Spleen (tissue), 11 donors: Measurements from ENCODE around the gene ATAD1. TPM values are rescaled to one million over a fixed set of nuclear protein-coding genes. Genes with fewer than 3 reads are reported as not detected.
A peak's percentile ranks its signal among the peaks of the same experiment; 100 is the strongest.

ENCODE experiments used
- DNase-seq: peaks from one replicate; pipeline ENCODE4 v3.0.0-alpha.2; 2020
- H3K27ac ChIP-seq, 8 donors: fragments of 200-600 bp; sonication (generic) in 7 of 8; 1 replicate in 4 of 8; 2 replicates in 4 of 8; pipeline versions ENCODE4 v1.5.0 to v1.8.0; 2016 to 2021; ENCODE audit warnings: inconsistent platforms in 4 of 8, mild to moderate bottlenecking in 4 of 8, moderate library complexity in 1 of 8
- H3K27me3 ChIP-seq, 7 donors: fragments of 200-600 bp; sonication (generic) in 6 of 7; replicated peaks in 1 of 7; 1 replicate in 4 of 7; 2 replicates in 3 of 7; pipeline versions ENCODE4 v1.5.0 to v1.8.0; 2016 to 2021; ENCODE audit warnings: inconsistent platforms in 3 of 7, mild to moderate bottlenecking in 1 of 7
- H3K36me3 ChIP-seq, 6 donors: fragments of 200-600 bp; sonication (generic) in 5 of 6; 1 replicate in 4 of 6; 2 replicates in 2 of 6; pipeline versions ENCODE4 v1.5.0 to v1.8.0; 2016 to 2021; ENCODE audit warnings: inconsistent platforms in 2 of 6
- H3K4me1 ChIP-seq, 6 donors: fragments of 200-600 bp; sonication (generic) in 5 of 6; 1 replicate in 3 of 6; 2 replicates in 3 of 6; pipeline versions ENCODE4 v1.5.0 to v1.8.0; 2016 to 2021; ENCODE audit warnings: inconsistent platforms in 3 of 6
- H3K4me3 ChIP-seq, 8 donors: fragments of 200-600 bp; sonication (generic) in 7 of 8; 1 replicate in 4 of 8; 2 replicates in 4 of 8; pipeline versions ENCODE4 v1.5.0 to v1.8.0; 2016 to 2021; ENCODE audit warnings: inconsistent platforms in 4 of 8, mild to moderate bottlenecking in 4 of 8, moderate library complexity in 2 of 8
- H3K9me3 ChIP-seq, 8 donors: fragments of 200-600 bp; sonication (generic) in 7 of 8; 1 replicate in 4 of 8; 2 replicates in 4 of 8; pipeline versions ENCODE4 v1.5.0 to v1.8.0; 2016 to 2021; ENCODE audit warnings: inconsistent platforms in 4 of 8
- CTCF ChIP-seq, 11 experiments: fragments of 200-600 bp in 7 of 11; fragments of 450-650 bp in 4 of 11; sonication (generic) in 4 of 11; IDR thresholded peaks in 8 of 11; conservative IDR thresholded peaks in 3 of 11; 1 replicate in 7 of 11; 2 replicates in 4 of 11; pipeline versions ENCODE4 v1.4.0 to v1.8.0; 2016 to 2021; ENCODE audit warnings: antibody characterized with exemption in 11 of 11, inconsistent platforms in 4 of 11, mild to moderate bottlenecking in 1 of 11
- POLR2A ChIP-seq, 3 donors: fragments of 450-650 bp; IDR thresholded peaks; one replicate each; pipeline ENCODE4 v1.5.1; 2017; ENCODE audit warnings: antibody characterized with exemption in 3 of 3, mild to moderate bottlenecking in 1 of 3
- POLR2AphosphoS5 ChIP-seq, 3 donors: sonication (generic); formaldehyde crosslinking; IDR thresholded peaks; one replicate each; pipeline ENCODE4 v1.5.1; 2017; ENCODE audit warnings: antibody characterized with exemption in 3 of 3
- WGBS, 5 donors: extraction: QIAGEN DNeasy Blood & Tissue Kit in 3 of 5; methylation state at CpG; one replicate each; pipeline versions ENCODE4 v1.1.5 to v1.1.7; 2013 to 2018; 5-methylcytosine and 5-hydroxymethylcytosine counted together
- intact Hi-C: fragments of 100-400 bp; cut with DNase I; formaldehyde crosslinking; loops from one replicate; pipeline ENCODE4 v1.15.0; 2023; ENCODE audit warnings: low total_unique reads
- polyA plus RNA-seq, 3 donors: library from polyadenylated mRNA; stranded (reverse); fragments of 200-250 nt; gene quantifications; one replicate each; pipeline ENCODE4 v1.2.1, GENCODE V29; 2013
- total RNA-seq, 7 donors: library from RNA; depleted of rRNA in 3 of 7; stranded (reverse); fragments of >200 nt in 3 of 7; fragmentation: NEBNext Ultra II Directional in 4 of 7; extraction: Animal tissue kit (Norgen Biotek cat#: 25700) in 4 of 7; gene quantifications; one replicate each; pipeline versions ENCODE4 v1.1.0 to v1.2.1, GENCODE V29; 2016 to 2021
- donor health status: healthy with polysubstance abuse.
- donor health status: DM: no; HTN: no; CAD: no; lungs with moderate emphysema.
- donor health status: DM: no; HTN: no; CAD: no.
- donor health status: Bipolar disorder and iron deficiency.
- donor health status: healthy.
- donor health status: DM: no; HTN: no; CAD: no.
- donor health status: DM: yes; HTN: yes; CAD: no.

Gene ATAD1
- total and polyA plus RNA-seq, 10 donors: 8.7 to 49.4 (median 32.3) TPM

- no peak for DNase-seq
- Histone ChIP-seq H3K27me3 (no peaks in the 10 kb centered on the region), H3K4me3 (no peak overlapping the region), H3K27ac (peak overlapping the region in 5 of 8 donors; percentile 1 to 46 (median 29)), H3K36me3 (peaks cover 0 to 71% (median 11%) of the 10 kb centered on the region in 6 donors), H3K4me1 (peaks cover 0 to 11% (median 7%) of the 10 kb centered on the region in 6 donors), H3K9me3 (no peaks in the 10 kb centered on the region)
- TF ChIP-seq POLR2AphosphoS5 (IDR thresholded peaks at IDR 0.05) (no peak), POLR2A (IDR thresholded peaks at IDR 0.05) (no peak), CTCF (IDR thresholded peaks at IDR 0.05 in 8 of 11, conservative IDR thresholded peaks at IDR 0.05 in 3 of 11) (no peak)
- intact Hi-C loops: no loop called here
- 31 to 47% (median 34%) methylated on average over 4 of the region's 4 CpGs for WGBS, 5 donors
These were observed 42.3 kb downstream of the ATAD1 start for GRCh38 chr10:87775766-87776165.

- intact Hi-C loops: no loop called here
- DNase-seq: no peak
These were observed 46.0 kb downstream of the ATAD1 start for GRCh38 chr10:87771871-87772500.

GRCh38 chr10:87767253-87767652 lies 50.8 kb downstream of the ATAD1 start:
- Histone ChIP-seq H3K27me3 (no peaks in the 10 kb centered on the region), H3K4me3 (no peak overlapping the region), H3K9me3 (no peaks in the 10 kb centered on the region), H3K36me3 (peaks cover 0 to 78% (median 38%) of the 10 kb centered on the region in 6 donors), H3K27ac (no peak overlapping the region), H3K4me1 (no peaks in the 10 kb centered on the region)
- no peak for DNase-seq
- WGBS, 5 donors: 88 to 92% (median 90%) methylated on average over 5 of the region's 5 CpGs
- TF ChIP-seq POLR2AphosphoS5 (IDR thresholded peaks at IDR 0.05) (no peak), POLR2A (IDR thresholded peaks at IDR 0.05) (no peak), CTCF (IDR thresholded peaks at IDR 0.05 in 8 of 11, conservative IDR thresholded peaks at IDR 0.05 in 3 of 11) (no peak)
- intact Hi-C loops: no loop called here

More at GRCh38 chr10:87771871-87772500, 46.0 kb downstream of the ATAD1 start:
- H3K9me3 ChIP-seq: no peaks in the 10 kb centered on the region
- no peak overlapping the region for H3K27ac ChIP-seq
- WGBS, 5 donors: 93 to 96% (median 94%) methylated on average over 2 of the region's 2 CpGs
- H3K36me3 ChIP-seq: peaks cover 0 to 78% (median 29%) of the 10 kb centered on the region in 6 donors
- H3K4me1 ChIP-seq: peaks cover 0 to 11% (median 7%) of the 10 kb centered on the region in 6 donors
- TF ChIP-seq CTCF (IDR thresholded peaks at IDR 0.05 in 8 of 11, conservative IDR thresholded peaks at IDR 0.05 in 3 of 11) (peak in 8 of 11 experiments; percentile 18 to 45 (median 34)), POLR2A (IDR thresholded peaks at IDR 0.05) (no peak), POLR2AphosphoS5 (IDR thresholded peaks at IDR 0.05) (no peak)
- H3K27me3 ChIP-seq: no peaks in the 10 kb centered on the region
- H3K4me3 ChIP-seq: no peak overlapping the region

GRCh38 chr10:87765666-87766376 lies 52.2 kb downstream of the ATAD1 start:
- H3K27me3 ChIP-seq: no peaks in the 10 kb centered on the region
- no peak for TF ChIP-seq POLR2A (IDR thresholded peaks at IDR 0.05)
- no peak for TF ChIP-seq CTCF (IDR thresholded peaks at IDR 0.05 in 8 of 11, conservative IDR thresholded peaks at IDR 0.05 in 3 of 11)
- no peak for TF ChIP-seq POLR2AphosphoS5 (IDR thresholded peaks at IDR 0.05)
- no peak overlapping the region for H3K4me3 ChIP-seq
- no peaks in the 10 kb centered on the region for H3K4me1 ChIP-seq
- no peak overlapping the region for H3K27ac ChIP-seq
- 87 to 97% (median 94%) methylated on average over 5 of the region's 5 CpGs for WGBS, 5 donors
- no peak for DNase-seq
- peaks cover 0 to 75% (median 38%) of the 10 kb centered on the region in 6 donors for H3K36me3 ChIP-seq
- no peaks in the 10 kb centered on the region for H3K9me3 ChIP-seq
- intact Hi-C loops: no loop called here
